HPDE6-E6E7 (cell line): ENCODE data around the gene ANK3.
A peak's percentile ranks its signal among the peaks of the same experiment; 100 is the strongest.
"Not testable (repeated sequence)": the region's sequence is repeated elsewhere in the genome, so short reads cannot be mapped to it uniquely, and the experiment has no call there.

Source experiments
- DNase-seq: peaks from one replicate; pipeline ENCODE4 v3.0.0; 2011; ENCODE audit warnings: missing footprints; ENCODE audit errors: extremely low spot score

The ANK3 gene

DNA sequence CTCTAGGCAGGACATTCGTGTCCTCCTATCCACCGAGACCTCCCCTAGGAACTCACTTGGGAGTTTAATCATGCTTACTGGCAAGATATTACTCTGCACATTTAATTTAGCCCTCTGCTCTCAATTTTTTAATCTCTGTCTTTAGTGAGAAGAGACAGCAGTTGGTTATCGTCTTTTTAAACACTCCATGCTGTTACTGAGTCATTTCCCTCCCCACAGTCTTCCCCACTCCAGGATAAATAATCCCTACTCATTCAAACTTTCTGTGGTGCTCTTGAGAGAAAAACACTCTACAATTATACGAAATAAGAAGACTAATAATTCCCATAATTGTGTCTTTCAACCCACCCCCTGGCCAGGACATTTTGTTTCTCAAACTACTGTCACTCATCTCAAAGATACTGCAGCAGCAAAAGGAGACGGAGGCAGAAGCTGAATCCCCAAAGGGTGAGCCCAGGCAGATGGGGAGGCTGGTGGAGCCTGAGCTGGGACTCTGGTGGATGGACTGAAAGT lies 84.2 kb downstream of the ANK3 start:
- no peak for DNase-seq

DNA sequence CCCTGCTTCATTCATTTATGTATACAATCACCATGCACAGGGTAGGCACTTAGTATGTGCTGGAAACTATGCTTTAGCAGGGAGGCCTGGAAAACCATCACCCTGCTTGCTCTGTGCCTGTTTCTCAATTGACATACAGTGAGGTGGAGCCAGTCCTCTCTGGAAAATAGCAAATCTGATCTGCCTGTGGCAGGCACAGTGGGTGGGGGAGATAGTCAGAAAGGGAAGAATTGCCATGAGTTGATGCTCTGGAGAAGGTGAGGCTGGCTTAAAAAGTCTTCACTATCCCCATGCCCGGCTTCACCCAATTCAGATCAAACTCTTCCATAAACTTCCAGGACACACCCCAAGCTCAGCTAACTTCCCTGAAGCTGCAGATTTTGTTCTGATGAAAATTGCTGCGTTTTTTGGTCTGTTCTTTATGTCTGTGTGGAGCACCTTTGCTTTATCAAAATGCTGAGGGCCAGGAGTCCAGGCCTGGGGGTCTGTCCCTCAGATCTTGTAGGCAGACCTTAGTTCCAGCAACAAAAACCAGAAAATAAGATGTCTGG lies 84.8 kb downstream of the ANK3 start:
- DNase-seq, result no peak

DNA sequence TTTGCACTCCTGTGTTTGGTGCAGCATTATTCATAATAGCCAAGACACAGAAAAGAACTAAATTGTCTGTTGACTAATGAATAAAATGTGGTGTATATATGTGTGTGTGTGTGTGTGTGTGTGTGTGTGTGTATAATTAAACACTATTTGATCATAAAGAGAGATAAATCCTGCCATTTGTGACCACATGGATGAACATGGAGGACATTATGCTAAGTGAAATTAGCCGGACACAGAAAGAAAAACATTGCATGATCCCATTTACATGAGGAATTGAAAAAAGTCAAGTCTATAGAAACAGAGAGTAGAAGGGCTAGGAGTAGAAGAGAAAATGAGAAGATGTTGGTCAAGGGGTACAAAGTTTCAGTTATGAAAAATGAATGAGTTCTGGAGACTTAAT lies 85.9 kb downstream of the ANK3 start:
- no peak for DNase-seq

DNA sequence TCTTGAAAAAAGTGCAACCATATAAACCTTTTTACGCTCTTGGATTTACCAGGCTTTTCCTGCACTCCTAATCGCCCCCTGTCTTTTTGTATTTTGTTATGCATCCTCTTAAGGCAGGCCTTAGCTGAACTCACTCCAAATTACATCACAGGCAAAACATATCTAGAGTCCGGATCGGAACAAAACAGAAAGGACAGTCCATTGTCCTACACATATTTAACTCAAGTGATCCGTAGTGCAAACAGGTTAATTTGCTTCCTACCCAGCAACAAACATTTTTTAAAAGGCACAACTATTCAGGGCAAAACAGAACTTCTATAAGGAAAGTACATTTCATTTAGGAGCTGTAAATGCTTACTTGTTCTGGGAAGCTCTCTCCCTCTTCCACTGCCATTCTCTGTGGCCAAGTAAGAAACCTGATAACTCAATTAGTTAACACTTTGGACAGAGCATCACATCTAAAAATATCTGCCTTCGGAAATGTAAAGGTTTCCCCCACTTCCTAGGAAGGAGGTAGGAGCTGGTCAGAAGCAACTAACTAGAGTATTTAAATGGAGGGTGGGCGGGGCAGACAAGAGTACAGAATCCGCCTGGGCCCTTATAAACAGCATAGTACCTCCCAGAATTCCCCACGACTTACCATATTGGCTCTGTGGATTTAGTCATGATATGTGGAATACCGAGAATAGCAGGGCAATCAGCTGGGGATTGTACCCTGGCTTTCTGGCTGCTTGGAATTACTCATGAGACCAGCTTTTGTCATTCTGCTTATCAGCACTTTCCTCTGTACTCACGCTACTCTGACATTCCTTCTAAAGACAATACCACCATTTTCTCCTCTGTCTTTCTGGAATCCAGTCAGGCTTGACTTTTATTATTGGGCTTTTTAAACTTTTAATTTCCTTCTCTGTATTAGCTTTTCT lies 89.5 kb downstream of the ANK3 start:
- no peak for DNase-seq

DNA sequence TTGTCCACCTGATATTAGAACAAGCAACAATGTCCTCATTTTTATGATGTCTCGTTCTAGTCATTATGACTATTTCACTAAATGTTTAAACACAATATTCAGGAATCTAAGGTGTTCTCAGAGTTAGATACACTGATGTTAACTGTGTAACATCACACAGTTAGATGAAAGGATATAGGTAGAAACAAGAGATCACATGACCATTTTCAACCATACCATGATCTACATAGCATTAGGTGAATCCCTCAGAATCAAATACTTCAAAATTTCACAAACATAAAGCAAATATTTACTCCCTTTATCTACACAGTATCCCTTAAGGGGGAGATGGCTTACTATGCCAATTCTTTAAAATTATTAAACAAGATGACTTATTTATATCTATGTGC lies 90.3 kb downstream of the ANK3 start:
- no peak for DNase-seq

DNA sequence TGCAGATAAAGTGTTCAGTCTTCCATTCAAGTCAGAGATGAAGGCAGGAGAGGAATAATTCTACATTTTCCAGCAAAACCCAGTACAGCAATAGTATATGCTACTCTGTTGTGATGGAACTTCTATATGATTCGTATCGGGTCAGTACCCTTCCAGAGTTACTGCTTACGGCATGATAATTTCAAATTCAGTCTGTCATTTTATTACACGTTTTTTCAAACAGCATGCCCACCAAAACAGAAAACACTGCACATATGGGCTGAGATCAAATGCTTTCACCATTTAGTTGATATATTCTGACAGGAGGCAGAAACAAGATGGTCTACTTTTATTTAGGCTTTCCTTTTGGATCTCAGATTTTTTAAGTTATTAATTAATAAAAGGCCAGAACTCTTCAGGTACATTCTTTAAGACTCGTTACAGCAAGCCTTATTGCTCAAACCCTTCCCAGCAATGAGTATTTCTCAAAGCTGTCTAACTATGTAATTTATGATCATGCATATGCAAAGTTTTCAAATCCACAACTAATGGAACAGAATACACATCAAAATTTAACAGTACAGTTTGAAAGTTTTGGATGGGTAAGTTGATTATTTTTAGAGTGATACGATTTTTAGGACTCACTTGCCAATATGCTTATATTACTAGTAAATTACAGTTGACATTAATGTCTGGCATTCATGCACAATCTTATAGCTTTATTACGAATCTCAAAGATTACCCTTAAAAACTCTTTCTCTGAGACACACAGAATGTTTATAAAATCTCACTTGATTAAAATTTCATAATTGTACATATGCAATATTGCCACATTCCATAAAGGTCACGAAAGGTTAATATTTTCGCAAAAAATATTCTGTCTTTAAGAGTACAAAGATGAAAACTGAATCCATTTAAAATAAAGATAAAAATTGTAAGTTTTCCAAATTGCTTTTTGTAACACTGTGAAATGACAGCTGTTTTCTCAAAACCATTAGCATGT lies 91.0 kb downstream of the ANK3 start:
- no peak for DNase-seq

DNA sequence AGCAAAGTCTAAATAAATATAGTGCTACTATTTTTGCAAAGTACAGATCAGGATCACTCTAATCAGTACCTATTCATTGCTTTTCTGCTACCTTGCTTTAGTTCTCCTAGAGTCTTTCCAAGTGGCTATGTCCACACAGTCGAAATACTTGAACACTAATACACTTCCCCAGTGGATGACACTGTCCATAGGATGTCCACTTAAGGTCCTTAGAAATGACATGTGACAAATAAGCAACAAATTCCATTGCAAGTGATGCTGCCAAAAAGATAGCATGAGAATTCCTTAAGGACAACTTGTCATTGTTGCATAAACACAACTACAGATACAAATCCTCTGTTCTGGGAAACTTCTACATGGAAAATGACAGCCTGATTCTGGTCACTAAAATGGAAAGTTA lies 93.6 kb downstream of the ANK3 start:
- no peak for DNase-seq

DNA sequence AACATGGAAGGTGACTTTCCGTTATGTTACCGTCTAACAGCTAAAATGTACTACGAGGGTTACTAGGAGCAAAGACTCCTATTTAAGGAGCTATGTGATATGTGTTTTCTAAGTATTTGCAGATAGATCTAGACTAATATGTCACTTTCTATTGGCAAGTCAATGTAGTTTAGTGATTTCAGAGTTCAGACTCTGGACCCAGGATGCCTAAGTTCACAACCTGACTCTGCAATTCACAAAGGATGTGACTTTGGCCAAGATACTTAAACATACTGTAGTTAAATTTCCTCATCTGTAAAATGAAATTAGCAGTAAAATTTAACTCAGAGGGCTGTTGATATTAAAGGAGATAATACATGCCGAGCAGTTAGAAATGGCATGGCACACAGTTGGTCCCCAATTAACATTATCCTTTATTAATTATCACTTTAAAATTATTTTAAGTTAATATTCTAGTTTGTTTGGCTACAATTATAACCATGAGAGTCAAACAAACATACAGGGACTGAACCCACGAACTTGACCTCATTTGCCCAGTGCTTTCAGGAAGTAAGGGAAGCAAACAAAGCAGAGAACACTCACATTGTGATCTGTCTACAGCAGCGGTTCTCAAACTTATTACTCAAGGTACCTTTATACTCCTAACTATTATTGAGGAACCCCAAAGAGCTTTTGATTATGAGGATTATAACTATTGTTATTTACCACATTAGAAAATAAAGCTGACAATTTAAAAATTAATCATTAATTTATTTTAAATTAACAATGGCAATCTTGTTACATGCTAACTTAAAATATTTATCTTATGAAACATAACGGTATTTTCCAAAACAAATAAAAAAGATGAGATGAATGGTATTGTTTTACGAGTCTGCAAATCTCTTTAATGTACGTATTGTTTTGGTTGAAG lies 94.4 kb downstream of the ANK3 start:
- no peak for DNase-seq

DNA sequence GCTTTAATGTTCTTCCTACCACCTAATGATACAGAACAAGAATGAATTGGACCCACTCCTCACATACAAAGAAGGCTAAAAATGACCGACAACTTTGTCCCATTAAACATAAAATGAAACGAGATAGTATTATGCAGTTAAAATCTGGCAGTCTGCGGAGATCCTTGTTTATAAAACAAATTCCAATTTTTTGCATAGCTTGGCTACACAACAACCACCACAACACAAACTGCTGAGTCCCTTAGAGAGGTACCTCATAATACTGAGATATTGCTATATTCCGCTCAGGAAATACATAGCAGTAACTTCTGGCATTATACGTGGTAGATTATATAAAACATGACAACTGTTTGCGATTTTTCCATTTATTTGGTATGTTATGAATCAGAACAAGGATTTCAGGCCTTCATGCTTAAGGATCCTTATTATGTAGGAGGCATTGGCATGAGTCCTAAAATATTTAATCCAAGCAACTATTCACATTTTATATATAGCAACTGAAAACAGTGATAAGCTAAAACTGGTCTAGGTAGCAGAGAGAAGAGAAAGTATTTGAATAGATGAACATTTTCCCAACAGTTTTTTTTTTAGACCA lies 96.0 kb downstream of the ANK3 start:
- DNase-seq, result no peak

DNA sequence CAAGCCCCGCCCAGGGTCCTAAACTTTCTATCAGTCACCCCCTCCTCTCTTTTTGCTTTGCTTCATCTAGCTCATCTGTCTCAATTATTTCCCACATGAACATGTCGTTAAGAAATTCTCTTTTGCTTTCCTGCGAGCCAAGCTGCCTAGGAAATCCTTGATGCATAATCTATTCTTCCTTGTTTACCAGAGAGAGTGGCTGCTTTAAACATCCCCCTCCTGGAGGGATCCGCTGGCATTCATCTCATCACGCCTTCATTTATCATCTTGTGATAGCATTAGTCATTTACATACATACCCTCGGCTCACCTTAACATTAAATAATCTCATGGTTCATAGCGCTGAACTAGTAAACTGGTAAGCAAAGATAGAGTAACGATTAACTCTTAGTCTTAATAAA lies 96.7 kb downstream of the ANK3 start:
- no peak for DNase-seq

DNA sequence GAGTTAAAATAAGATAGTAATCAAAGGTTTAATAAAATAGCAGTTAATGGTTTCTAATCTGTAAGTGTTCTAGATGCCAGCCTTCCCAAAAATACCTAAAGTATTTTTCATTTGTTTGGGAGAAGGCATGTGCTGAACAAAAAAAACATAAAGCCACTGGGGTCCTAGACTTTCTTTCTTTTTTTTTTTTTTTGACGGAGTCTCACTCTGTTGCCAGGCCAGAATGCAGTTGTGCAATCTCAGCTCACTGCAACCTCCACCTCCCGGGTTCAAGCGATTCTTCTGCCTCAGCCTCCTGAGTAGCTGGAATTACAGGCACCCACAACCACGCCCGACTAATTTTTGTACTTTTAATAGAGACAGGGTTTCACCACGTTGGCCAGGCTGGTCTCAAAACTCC lies 97.1 kb downstream of the ANK3 start:
- not testable (repeated sequence) for DNase-seq

DNA sequence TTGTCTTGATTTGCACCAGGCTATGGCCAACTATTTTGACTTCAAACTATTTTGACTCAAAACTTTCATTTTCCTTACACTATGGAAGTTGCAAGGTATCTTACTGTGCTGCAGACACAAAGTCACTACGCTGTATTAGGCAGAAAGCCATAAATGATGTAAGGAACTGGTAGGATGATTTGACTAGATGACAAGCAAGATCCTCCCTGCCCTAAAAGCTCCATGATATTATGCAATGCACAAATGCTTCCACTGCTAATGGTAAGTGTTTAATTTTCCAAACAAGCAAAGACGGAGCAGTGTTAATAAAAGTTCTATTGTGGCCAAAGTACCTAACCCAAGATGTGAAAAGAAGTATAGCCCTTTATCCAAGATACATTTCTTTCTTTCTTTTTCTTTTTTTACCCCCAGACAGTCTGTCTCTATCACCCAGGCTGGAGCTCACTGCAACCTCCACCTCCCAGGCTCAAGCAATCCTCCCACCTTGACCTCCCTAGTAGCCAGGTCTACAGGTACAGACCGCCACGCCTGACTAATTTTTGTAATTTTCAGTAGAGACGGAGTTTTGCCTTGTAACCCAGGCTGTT lies 98.2 kb downstream of the ANK3 start:
- DNase-seq, result no peak

DNA sequence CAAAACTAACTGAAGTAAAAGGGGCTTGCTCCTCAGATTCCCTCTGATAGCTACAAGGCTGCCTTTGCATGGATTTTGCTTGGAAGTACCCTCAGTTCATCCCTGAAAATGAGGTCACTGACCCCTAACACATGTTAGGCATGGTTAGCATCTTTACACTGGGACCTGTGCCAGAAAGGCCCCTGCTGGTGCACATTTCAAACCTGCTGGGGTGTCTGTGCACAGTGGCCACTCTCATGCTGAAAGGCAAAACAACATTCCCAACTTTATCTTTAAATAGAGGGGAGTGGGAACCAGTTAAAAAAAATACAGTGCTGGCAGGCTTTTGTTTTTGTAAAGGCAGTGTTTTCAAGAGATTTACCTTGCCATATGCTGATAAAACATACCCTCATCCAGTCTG lies 99.1 kb downstream of the ANK3 start:
- no peak for DNase-seq

DNA sequence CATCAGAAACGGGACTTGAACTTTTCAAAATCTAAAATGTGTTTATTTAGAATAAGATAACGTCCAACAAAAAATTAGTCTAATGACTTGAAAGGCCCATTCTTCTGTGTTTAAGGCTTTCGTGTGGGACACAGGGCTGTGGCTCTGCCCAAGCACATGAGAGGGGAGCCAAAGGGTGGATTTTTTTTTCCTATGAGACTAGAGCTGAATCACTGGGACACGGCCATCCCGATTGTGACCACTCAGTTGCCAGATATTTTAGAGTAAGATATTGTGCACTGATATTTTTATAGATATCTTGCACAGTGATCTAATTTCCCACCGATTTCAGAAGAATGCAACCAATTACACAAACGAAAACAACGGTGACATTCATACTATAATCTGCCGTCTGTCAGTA lies 99.9 kb downstream of the ANK3 start:
- no peak for DNase-seq

DNA sequence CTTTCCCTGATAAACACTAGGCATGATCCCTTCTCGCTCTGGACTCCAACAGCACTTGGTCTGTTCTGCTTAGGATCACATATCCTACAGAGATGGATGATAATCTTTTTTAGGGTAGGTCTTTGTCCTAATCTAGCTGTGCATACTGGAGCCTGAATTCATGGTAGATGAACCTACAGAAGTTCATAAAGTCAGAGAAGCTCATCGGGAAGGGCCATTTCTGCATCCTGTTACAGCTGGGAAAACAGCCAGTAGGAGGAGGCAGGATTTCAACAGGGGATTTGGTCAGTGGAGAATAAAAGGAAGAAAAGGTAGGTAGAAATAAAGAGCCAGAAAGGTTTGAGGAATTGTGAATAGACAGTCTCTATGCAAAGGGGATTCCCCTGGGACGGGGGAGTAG lies 101.4 kb downstream of the ANK3 start:
- DNase-seq, result no peak

DNA sequence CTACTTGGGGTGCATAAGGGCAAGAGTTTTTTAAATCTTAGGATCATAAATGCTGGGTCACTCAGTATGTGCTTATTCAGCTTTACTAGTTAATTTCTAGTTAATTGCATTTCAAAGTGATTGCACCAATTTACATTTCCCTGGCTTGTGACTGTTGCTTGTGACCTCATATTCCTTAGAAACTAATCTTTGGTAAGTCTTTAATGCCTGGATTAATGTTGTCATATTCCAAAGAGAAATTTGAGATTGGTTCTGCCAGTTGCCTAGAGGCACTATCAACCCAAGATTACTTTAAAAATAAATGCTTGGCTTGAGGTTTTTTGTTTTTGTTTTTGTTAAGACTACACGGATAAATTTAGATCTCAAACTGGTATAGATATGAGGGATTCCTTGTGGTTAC lies 103.1 kb downstream of the ANK3 start:
- no peak for DNase-seq

DNA sequence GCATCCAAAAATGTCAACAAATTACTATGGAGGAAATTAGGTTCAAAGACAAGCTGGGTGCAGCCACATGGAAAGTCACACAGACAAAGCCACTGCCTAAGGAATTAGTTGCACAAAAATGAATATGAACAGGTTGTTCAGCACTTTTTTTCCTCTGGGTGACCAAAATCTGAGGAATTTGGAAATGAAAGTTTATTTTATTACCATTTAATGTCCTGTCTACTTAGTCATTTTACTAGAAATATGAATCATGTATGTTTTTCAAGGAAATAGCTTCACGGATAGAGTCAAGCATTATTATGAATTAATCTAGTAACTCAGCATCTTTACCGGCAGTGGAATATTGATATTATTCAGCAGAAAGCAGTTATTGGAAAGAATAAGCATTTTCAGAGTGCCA lies 106.3 kb downstream of the ANK3 start:
- DNase-seq, result no peak

DNA sequence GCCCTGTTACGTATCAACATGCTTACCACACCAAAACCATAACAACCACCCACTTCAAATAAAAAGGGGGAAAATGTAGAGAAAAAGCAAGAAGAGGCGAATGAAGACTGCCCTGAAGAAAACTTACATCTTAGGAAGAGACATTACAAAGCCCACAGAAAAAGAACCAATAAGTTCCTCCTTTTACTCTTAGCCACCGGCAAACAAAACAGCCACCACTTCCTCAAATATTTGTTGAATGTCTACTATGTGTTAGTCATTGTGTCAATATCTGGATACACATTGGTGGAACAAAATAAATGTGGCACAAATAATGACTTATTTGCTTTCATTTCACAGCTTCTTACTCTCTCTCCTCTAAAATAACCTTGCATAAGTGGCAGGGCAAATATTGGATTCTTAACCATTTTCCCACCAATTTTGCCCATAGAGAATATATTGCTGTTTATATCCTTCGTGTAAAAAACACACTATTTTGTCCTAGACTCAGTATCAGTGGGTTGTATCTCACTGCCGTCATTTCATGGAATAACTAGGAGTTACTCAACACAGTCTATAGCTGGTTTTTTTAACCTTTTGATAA lies 106.8 kb downstream of the ANK3 start:
- DNase-seq, result peak; percentile 12

DNA sequence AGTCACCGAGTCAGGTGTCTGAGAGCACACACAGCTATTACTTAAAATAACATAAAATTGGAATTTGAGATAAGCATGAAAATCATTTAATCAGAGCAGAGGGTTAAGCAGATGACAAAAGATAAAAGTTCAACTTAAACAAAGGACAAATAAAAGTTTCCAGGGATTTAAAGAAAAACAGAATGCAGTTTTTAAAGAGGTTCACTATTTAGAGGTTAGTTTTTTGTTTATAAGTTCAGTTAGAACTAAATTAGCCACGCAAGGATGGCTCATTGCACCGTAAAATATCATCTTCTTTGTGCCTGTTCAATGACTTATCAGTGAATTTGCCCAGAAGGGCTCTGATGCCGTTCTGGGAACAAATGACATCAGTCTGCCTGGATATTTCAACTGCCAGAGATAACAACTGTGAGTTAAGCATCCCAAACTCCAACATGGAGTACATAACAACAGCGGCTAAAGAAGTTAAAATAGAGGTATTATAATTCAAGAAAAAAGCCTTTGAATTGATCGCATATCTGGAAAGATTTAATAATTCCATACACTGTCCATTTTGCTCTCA lies 107.8 kb downstream of the ANK3 start:
- no peak for DNase-seq

DNA sequence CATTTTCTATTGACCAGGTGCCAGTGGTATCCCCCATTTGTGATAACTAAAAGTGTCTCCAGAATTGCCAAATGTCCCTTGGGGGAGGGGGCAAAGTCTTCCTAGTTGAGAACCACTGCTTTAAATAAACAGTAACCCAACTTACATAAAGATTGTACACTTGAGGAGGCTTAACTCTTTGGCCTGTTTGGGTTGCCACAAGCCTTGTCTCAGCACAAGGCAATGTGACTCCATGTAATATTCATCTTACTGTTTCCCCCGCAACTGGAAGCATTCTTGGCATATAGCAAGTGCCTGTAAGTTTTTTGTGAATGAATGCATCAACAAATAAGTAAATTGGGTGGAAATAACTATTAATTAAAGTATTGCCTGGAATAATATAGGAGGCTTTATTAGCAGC lies 108.3 kb downstream of the ANK3 start:
- DNase-seq, result no peak
